Duodenal mucosa (tissue), 2 donors: ENCODE data around the gene CST3.
A peak's percentile ranks its signal among the peaks of the same experiment; 100 is the strongest.
"Not testable (repeated sequence)": the region's sequence is repeated elsewhere in the genome, so short reads cannot be mapped to it uniquely, and the experiment has no call there.

Experiments
- H3K27ac ChIP-seq: one replicate; pipeline ENCODE4 v1.7.0; 2013; ENCODE audit warnings: low read depth, low read length
- H3K27me3 ChIP-seq, 2 donors: one replicate each; pipeline ENCODE4 v1.7.0; 2013; ENCODE audit warnings: low read length in 2 of 2, control low read depth in 1 of 2; ENCODE audit not compliant: insufficient read depth in 2 of 2, control insufficient read depth in 1 of 2
- H3K36me3 ChIP-seq, 2 donors: one replicate each; pipeline ENCODE4 v1.7.0; 2013; ENCODE audit warnings: low read length in 2 of 2, control low read depth in 1 of 2; ENCODE audit not compliant: insufficient read depth in 2 of 2, control insufficient read depth in 1 of 2
- H3K4me1 ChIP-seq, 2 donors: one replicate each; pipeline ENCODE4 v1.7.0; 2013; ENCODE audit warnings: low read length in 2 of 2, control low read depth in 1 of 2; ENCODE audit not compliant: insufficient read depth in 2 of 2, control insufficient read depth in 1 of 2
- H3K4me3 ChIP-seq, 2 donors: one replicate each; pipeline ENCODE4 v1.7.0; 2013; ENCODE audit warnings: low read length in 2 of 2, low read depth in 1 of 2
- H3K9ac ChIP-seq, 2 donors: one replicate each; pipeline ENCODE4 v1.7.0; 2013; ENCODE audit warnings: low read length in 2 of 2, low read depth in 1 of 2
- H3K9me3 ChIP-seq, 2 donors: one replicate each; pipeline ENCODE4 v1.7.0; 2013; ENCODE audit warnings: low read length in 2 of 2, control low read depth in 1 of 2; ENCODE audit not compliant: control insufficient read depth in 1 of 2

CST3 gene

DNA sequence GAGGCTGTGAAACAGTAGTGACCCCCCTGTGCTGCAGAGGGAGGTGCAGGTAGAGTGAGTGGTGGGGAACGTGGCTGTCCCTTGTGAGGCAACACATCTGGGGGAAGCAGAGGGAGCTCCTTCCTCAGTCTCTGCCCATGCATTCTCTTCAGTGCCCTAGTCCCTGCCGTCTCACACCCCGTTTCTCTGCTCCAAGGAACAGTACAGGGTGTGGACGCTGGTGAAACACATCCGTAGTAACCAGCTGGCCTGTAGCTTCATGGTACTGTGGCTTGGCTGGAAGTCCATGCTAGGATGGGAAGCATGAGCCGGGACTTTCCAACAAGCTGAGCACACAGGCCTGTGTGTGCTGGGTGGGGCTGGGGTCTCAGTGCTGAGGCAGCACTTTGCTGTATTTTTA, 25.4 kb upstream of the CST3 start:
- H3K27me3 ChIP-seq: no peaks in the 10 kb centered on the region
- peaks cover 20 to 30% of the 10 kb centered on the region in 2 donors for H3K4me1 ChIP-seq
- H3K27ac ChIP-seq: no peak overlapping the region
- no peaks in the 10 kb centered on the region for H3K36me3 ChIP-seq
- H3K9ac ChIP-seq: no peak overlapping the region
- no peak overlapping the region for H3K4me3 ChIP-seq
- no peaks in the 10 kb centered on the region for H3K9me3 ChIP-seq

DNA sequence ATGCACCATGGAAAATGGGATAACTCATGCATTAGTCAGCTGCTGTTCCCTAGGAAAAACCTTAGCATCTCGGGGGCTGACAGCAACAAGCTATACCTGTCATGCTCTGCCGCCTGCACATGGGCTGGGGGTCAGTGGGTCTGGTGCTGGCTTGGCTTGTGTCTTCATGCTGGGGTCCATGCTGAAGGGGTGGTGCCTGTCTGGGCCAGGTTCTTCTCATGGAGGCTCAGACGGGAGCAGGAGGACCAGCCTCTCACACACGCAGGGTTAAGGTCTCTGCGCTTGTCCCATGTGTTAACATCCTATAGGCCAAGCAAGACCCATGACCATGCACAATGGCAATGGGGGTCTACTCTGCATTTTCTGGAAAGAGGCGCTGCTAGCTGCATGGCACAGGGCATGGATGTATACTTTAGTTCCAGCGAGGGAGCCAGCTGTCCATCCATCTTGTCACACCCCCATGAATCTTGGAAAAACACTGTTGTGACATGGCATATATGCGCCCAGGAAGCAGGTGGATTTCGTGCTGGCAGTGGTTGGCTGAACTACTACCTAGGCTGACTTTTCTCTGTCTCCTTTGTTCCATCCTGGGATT, 24.6 kb upstream of the CST3 start:
- H3K9me3 ChIP-seq: no peaks in the 10 kb centered on the region
- H3K4me1 ChIP-seq: peaks cover 20 to 30% of the 10 kb centered on the region in 2 donors
- no peaks in the 10 kb centered on the region for H3K36me3 ChIP-seq
- no peak overlapping the region for H3K4me3 ChIP-seq
- H3K27me3 ChIP-seq: no peaks in the 10 kb centered on the region
- H3K27ac ChIP-seq: no peak overlapping the region
- no peak overlapping the region for H3K9ac ChIP-seq

DNA sequence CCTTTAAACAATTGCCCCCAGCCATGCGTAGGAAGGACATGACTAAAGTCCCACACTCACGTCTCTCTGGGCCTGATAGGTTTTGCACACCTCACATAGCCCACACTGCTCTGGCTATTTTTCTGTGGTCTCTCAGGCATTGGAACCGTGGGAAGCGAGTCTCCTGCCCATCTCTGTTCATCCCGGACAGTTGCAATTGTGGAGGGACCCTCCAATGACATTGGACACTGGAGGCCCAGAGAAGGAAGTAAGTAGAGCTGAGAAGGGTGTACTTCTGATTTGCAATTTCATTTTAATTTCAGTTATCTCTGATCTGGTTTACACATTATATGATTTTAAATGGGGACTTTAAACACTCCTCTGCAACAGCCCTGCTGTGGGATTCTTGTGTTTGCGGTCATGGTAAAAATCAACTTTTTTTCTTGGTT, 23.3 kb upstream of the CST3 start:
- Histone ChIP-seq H3K9ac (no peak overlapping the region), H3K4me1 (peaks cover 20 to 30% of the 10 kb centered on the region in 2 donors), H3K36me3 (no peaks in the 10 kb centered on the region), H3K4me3 (no peak overlapping the region), H3K27me3 (no peaks in the 10 kb centered on the region), H3K9me3 (no peaks in the 10 kb centered on the region), H3K27ac (no peak overlapping the region)

DNA sequence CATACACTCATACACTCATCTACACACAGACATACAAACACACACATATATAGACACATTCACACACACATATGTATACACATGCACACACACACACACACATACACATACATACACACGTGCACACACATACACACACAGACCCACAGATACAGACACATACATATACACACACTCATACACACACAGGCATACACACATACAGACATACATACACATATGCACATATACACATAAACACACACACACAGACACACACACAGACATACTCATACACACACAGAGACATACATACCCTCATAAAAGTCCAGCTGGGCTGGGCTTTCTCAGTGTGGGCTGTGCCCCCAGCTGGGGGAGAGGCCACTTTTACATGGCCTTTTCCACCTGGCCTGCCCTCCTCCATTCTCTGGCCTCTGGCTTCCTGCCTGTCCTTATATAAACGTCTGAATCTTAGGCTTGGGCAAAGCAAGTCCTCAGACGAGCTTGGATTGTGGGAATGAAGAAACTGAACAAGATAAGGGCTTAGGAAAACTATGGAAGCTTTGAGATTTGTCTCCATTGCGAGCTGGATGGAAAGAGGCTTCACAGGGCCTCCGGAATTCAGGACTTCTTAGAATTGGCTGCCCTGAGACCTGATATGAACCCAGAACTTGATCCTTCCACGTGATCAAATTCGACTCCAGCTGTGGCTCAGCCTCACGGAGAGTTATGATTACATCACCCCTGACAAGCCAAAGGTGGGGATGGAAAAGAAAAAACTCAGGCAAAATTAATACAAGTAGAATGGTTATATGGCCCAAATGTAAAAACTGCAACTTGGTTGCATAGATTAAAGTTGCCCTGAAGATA, 22.5 kb upstream of the CST3 start:
- no peak overlapping the region for H3K9ac ChIP-seq
- H3K4me1 ChIP-seq: peaks cover 20 to 30% of the 10 kb centered on the region in 2 donors
- no peaks in the 10 kb centered on the region for H3K36me3 ChIP-seq
- H3K27me3 ChIP-seq: no peaks in the 10 kb centered on the region
- H3K4me3 ChIP-seq: no peak overlapping the region
- H3K9me3 ChIP-seq: no peaks in the 10 kb centered on the region
- H3K27ac ChIP-seq: no peak overlapping the region

DNA sequence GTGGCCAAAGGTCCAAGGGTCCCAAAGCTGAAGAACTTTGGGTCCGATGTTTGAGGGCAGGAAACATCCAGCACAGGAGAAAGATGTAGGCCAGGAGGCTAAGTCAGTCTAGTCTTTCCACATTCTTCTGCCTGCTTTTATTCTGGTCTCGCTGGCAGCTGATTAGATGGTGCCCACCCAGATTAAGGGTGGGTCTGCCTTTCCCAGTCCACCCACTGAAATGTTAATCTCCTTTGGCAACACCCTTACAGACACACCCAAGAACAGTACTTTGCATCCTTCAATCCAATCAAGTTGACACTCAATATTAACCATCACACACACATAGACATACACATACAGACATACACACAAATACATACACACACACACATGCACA, 21.8 kb upstream of the CST3 start:
- H3K4me3 ChIP-seq, H3K9me3 ChIP-seq, H3K36me3 ChIP-seq, H3K27ac ChIP-seq, H3K27me3 ChIP-seq, H3K9ac ChIP-seq: not testable (repeated sequence)
- H3K4me1 ChIP-seq: peaks cover 20 to 33% of the 10 kb centered on the region in 2 donors

DNA sequence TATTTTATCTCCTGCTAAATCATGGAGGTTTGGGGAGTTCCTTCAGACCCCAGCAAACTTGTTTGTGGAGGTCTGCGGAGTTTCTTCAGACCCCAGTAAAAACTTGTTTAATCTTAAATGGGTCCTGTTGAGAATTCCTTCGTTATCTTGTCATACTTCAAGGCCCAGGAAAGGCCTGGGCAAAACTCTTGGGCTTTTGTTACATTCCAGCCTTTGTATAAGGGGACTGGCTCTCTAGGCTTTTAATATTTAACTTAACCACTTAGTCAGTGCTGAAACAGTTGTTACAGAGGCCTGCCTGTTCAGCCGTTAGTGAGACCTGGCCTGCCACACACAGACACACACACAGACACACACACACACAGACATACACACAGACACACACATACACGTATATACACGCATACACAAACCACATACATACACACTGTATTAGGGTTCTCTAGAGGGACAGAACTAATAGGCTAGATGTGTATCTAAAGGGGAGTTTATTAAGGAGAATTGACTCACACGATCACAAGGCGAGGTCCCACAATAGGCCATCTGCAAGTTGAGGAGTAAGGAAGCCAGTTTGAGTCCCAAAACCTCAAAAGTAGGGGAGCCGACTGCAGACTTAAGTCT, 21.3 kb upstream of the CST3 start:
- no peaks in the 10 kb centered on the region for H3K36me3 ChIP-seq
- no peak overlapping the region for H3K9ac ChIP-seq
- H3K9me3 ChIP-seq: no peaks in the 10 kb centered on the region
- no peak overlapping the region for H3K4me3 ChIP-seq
- no peaks in the 10 kb centered on the region for H3K27me3 ChIP-seq
- no peak overlapping the region for H3K27ac ChIP-seq
- H3K4me1 ChIP-seq: peaks cover 20 to 38% of the 10 kb centered on the region in 2 donors

DNA sequence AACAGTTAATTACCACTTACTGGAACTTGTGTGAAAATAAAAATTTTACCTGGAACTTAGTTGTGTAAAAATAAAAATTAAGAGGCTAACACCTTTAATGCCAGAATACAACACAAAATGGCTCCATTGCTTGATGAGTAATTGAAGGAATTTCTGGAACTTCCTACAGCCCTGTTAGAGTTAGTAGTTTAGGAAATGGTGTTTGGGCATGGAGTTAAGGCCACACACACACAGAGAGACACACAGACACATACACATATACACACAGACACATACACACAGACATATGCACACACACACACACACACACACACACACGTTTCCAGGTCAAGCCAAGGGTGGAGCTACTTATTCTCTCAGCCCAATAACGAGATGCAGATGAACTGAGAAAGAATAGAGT, 20.6 kb upstream of the CST3 start:
- Histone ChIP-seq H3K4me1 (peaks cover 27 to 43% of the 10 kb centered on the region in 2 donors), H3K27ac (no peak overlapping the region), H3K4me3 (no peak overlapping the region), H3K9ac (no peak overlapping the region), H3K36me3 (no peaks in the 10 kb centered on the region), H3K9me3 (no peaks in the 10 kb centered on the region), H3K27me3 (no peaks in the 10 kb centered on the region)

DNA sequence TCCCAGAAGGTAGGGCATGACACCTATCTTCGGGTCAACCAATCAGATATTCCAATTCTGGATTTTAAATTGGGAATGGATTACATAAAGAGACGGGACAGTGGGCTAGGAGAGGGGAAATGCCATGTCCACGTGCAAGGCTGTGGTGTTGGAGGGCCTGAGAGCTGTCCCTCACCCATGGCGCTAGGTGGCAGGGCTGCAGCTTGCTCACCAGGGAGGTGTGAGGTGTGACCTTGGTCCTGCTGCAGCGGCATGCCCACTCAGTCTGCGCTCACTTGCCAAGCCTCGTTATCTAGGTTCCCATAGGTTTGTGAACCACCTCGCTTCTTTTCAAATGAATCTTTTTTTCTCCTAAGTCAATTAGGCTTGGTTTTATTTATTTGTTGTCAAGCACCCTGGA, 19.4 kb upstream of the CST3 start:
- H3K4me1 ChIP-seq: peaks cover 28 to 43% of the 10 kb centered on the region in 2 donors
- H3K9ac ChIP-seq: no peak overlapping the region
- no peaks in the 10 kb centered on the region for H3K27me3 ChIP-seq
- H3K27ac ChIP-seq: no peak overlapping the region
- no peaks in the 10 kb centered on the region for H3K9me3 ChIP-seq
- no peaks in the 10 kb centered on the region for H3K36me3 ChIP-seq
- H3K4me3 ChIP-seq: no peak overlapping the region

DNA sequence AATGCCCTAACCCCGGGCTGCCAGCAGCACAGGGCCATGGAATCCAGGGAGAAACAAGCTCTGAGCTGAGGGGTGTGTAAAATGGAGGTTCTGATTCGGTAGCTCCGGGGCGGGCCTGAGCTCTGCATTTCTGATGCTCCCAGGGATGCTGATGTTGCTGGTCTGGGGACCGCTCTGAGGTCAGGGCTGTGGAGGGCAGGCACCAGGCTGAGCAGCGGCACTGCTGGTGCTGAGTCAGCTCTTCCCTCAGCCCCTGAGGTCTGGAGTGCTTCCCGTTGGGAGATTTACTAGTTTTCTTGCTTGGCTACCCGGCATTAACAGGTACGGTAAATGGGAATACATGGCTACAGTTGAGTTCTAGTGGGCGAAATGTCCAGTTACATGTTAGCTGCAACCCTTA, 18.6 kb upstream of the CST3 start:
- Histone ChIP-seq H3K9me3 (no peaks in the 10 kb centered on the region), H3K4me1 (peaks cover 24 to 37% of the 10 kb centered on the region in 2 donors), H3K9ac (no peak overlapping the region), H3K27ac (no peak overlapping the region), H3K27me3 (no peaks in the 10 kb centered on the region), H3K36me3 (no peaks in the 10 kb centered on the region), H3K4me3 (no peak overlapping the region)

DNA sequence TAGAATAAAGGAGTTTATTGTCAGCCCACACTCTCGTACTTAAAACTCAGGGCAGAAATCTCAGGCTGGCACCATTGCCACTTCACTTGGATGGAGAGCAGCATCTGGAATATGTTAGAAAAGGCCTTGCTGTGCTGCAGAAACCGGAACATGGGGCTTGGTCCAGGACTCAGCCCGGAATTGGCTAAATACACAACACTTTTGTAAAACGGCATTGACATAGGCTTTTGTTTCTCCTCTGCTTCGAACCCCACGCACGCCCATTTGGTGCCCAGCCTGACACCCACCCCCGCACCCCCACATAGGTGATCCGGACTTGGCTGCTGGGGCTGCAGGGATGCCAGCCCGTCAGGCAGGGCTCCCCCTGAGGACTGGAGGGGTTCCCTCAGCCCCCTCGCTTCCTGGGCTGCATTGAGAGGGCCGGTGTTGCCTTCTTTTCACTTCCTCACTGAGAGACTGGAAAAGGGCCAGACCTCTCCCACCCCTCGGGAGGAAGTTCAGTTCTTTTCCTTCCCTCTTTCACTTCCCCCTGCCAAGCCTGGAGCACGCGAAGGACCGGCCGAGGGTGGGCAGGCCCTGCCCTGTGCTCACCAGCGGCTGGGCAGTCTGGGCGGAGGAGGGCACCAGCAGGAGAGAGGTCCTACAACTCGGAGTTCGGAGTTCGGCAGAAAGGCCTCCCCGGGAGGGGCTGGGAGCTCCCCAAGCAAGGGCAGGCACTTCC, 17.9 kb upstream of the CST3 start:
- no peak overlapping the region for H3K27ac ChIP-seq
- H3K9me3 ChIP-seq: no peaks in the 10 kb centered on the region
- no peak overlapping the region for H3K9ac ChIP-seq
- H3K4me3 ChIP-seq: peak overlapping the region in 1 of 2 donors; percentile 24
- H3K27me3 ChIP-seq: no peaks in the 10 kb centered on the region
- H3K36me3 ChIP-seq: no peaks in the 10 kb centered on the region
- H3K4me1 ChIP-seq: peaks cover 16 to 29% of the 10 kb centered on the region in 2 donors
